SU-DHL-6 (cell line): ENCODE measurements around the gene CADM1.

ENCODE experiments used
- H2AFZ ChIP-seq: fragments of 200-600 bp; sonication (generic); 2 replicates; pipeline ENCODE4 v1.6.1; 2014; ENCODE audit warnings: low read depth, mild to moderate bottlenecking, moderate library complexity, mixed read lengths, antibody characterized with exemption, low read length; ENCODE audit not compliant: severe bottlenecking
- H3F3A ChIP-seq: fragments of 200-600 bp; shearing (Covaris generic); 2 replicates; pipeline ENCODE4 v1.6.0; 2016; ENCODE audit warnings: antibody characterized with exemption, mild to moderate bottlenecking; ENCODE audit not compliant: insufficient read depth
- H3K27ac ChIP-seq: fragments of 200-600 bp; sonication (generic); 2 replicates; pipeline ENCODE4 v1.5.1; 2016; ENCODE audit warnings: low read depth, mild to moderate bottlenecking, low read length, moderate library complexity, mixed read lengths
- H3K27me3 ChIP-seq: fragments of 200-600 bp; sonication (generic), shearing (Covaris generic); 2 replicates; pipeline ENCODE4 v1.6.0; 2014; ENCODE audit warnings: mild to moderate bottlenecking, low read length
- H3K36me3 ChIP-seq: fragments of 200-600 bp; sonication (generic); 2 replicates; pipeline ENCODE4 v1.6.1; 2014; ENCODE audit warnings: mild to moderate bottlenecking, low read length, mixed read lengths
- H3K4me2 ChIP-seq: fragments of 300-600, 200-600 bp; shearing (Covaris generic), sonication (generic); 2 replicates; pipeline ENCODE4 v1.6.0; 2014; ENCODE audit warnings: low read length, low read depth, mild to moderate bottlenecking; ENCODE audit not compliant: poor library complexity, severe bottlenecking
- H3K4me3 ChIP-seq: fragments of 200-600 bp; sonication (generic); 2 replicates; pipeline ENCODE4 v1.5.1; 2014; ENCODE audit warnings: antibody characterized with exemption, low read length, mild to moderate bottlenecking, mixed read lengths; ENCODE audit not compliant: insufficient read depth, poor library complexity, severe bottlenecking
- H3K79me2 ChIP-seq: fragments of 200-600 bp; sonication (generic); 2 replicates; pipeline ENCODE4 v1.6.1; 2014; ENCODE audit warnings: mild to moderate bottlenecking, low read length, moderate library complexity; ENCODE audit not compliant: insufficient read depth
- H3K9ac ChIP-seq: fragments of 200-600 bp; sonication (generic); 2 replicates; pipeline ENCODE4 v1.7.0; 2014; ENCODE audit warnings: mild to moderate bottlenecking, low read length
- H3K9me2 ChIP-seq: fragments of 200-600 bp; sonication (generic); replicated peaks from 2 replicates; pipeline ENCODE4 v1.6.1; 2014; ENCODE audit warnings: low read length; ENCODE audit not compliant: insufficient read depth
- H3K9me3 ChIP-seq: fragments of 200-600 bp; sonication (generic); 2 replicates; pipeline ENCODE4 v1.6.1; 2014; ENCODE audit warnings: low read length, mixed read lengths; ENCODE audit not compliant: insufficient read depth
- H4K20me1 ChIP-seq: fragments of 200-600 bp; sonication (generic); 2 replicates; pipeline ENCODE4 v1.6.1; 2014; ENCODE audit warnings: low read depth, mild to moderate bottlenecking, antibody characterized with exemption, low read length, moderate library complexity, mixed read lengths
- EZH2phosphoT487 ChIP-seq: fragments of 200-600 bp; sonication (generic), shearing (Covaris generic); conservative IDR thresholded peaks from 2 replicates; pipeline ENCODE4 v1.6.1; 2018; ENCODE audit warnings: mild to moderate bottlenecking, antibody characterized with exemption, low read length, moderate library complexity, mixed read lengths
- TF ChIP-seq, protein P1 (sequence below): fragments of 200-600 bp; sonication (generic); IDR thresholded peaks from one replicate; pipeline ENCODE4 v1.5.1; 2017; ENCODE audit warnings: antibody characterized with exemption, mild to moderate bottlenecking, low read length, moderate library complexity; ENCODE audit not compliant: insufficient read depth, poor library complexity, severe bottlenecking

CADM1 gene

DNA sequence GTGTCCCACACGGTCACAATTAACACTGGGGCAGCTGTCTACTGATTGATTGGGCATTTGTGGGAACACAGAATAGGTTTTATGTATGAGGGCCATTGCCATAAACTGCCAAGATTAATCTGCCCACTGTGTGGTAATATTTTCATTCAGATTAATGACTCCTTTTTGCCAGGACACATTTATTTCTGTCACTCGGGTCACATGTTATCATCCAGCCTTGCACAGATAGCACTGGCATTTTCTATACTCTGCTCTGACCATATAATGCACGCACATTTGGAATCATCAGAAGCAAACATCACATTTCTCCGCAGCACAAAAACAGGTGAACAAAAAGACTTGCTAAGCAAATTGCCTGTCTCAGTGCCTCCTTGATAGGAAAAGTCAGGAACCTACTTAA is 138.3 kb downstream of the CADM1 start:
- TF ChIP-seq, protein P1, sequence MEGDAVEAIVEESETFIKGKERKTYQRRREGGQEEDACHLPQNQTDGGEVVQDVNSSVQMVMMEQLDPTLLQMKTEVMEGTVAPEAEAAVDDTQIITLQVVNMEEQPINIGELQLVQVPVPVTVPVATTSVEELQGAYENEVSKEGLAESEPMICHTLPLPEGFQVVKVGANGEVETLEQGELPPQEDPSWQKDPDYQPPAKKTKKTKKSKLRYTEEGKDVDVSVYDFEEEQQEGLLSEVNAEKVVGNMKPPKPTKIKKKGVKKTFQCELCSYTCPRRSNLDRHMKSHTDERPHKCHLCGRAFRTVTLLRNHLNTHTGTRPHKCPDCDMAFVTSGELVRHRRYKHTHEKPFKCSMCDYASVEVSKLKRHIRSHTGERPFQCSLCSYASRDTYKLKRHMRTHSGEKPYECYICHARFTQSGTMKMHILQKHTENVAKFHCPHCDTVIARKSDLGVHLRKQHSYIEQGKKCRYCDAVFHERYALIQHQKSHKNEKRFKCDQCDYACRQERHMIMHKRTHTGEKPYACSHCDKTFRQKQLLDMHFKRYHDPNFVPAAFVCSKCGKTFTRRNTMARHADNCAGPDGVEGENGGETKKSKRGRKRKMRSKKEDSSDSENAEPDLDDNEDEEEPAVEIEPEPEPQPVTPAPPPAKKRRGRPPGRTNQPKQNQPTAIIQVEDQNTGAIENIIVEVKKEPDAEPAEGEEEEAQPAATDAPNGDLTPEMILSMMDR = no peak
- no peak for TF ChIP-seq EZH2phosphoT487
- Histone ChIP-seq H2AFZ (no peak overlapping the region), H3K4me2 (no peak overlapping the region), H3K27me3 (no peaks in the 10 kb centered on the region), H3K4me3 (no peak overlapping the region), H3F3A (no peaks in the 10 kb centered on the region), H3K9ac (no peak overlapping the region), H3K9me3 (no peaks in the 10 kb centered on the region), H3K79me2 (no peaks in the 10 kb centered on the region), H4K20me1 (no peaks in the 10 kb centered on the region), H3K9me2 (no peaks in the 10 kb centered on the region), H3K36me3 (no peaks in the 10 kb centered on the region), H3K27ac (no peak overlapping the region)

DNA sequence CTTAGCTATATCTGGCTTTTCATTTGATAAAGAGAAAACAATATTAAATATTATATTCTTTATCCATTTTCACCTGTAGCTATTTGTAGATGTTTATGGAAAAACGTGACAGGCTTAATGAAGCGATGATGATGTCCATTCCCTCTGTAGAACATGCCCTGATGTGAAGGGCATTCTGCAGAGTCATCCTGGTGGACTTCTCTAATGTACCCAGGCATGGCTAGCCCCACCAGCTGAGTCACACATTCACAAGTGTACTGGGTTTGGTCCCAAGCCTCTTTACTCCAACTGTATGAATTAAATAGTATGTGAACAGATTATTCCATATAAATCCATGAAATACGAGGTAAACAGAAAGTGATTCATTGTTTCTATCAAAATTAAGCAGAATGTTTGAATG is 139.3 kb downstream of the CADM1 start:
- Histone ChIP-seq H3K27ac (no peak overlapping the region), H3K4me2 (no peak overlapping the region), H4K20me1 (no peaks in the 10 kb centered on the region), H3K9me3 (no peaks in the 10 kb centered on the region), H3K4me3 (no peak overlapping the region), H3F3A (no peaks in the 10 kb centered on the region), H3K9me2 (no peaks in the 10 kb centered on the region), H2AFZ (no peak overlapping the region), H3K79me2 (no peaks in the 10 kb centered on the region), H3K36me3 (no peaks in the 10 kb centered on the region), H3K9ac (no peak overlapping the region), H3K27me3 (no peaks in the 10 kb centered on the region)
- TF ChIP-seq EZH2phosphoT487 = no peak

DNA sequence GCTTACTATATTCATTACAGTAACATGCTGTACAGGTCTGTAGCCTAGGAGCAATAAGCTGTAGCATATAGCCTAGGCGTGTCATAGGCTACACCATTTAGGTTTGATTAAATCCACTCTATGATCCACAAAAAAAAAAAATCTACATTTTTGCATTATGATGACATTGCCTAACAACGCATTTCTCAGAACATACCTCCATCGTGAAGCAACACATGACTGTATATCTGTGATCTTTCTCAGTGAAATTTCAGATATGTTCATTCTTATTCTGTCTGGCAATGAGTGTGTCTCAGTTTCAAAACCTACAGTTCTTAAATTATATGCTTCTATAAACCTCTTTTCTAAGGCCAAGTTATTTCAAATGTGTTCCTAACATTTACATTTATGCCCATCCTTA is 140.3 kb downstream of the CADM1 start:
- H3K4me2 ChIP-seq = no peak overlapping the region
- H3K9me3 ChIP-seq = no peaks in the 10 kb centered on the region
- no peak overlapping the region for H2AFZ ChIP-seq
- H3K9me2 ChIP-seq = no peaks in the 10 kb centered on the region
- H4K20me1 ChIP-seq = no peaks in the 10 kb centered on the region
- no peak overlapping the region for H3K27ac ChIP-seq
- no peaks in the 10 kb centered on the region for H3K27me3 ChIP-seq
- no peak overlapping the region for H3K4me3 ChIP-seq
- H3K79me2 ChIP-seq = no peaks in the 10 kb centered on the region
- TF ChIP-seq EZH2phosphoT487 = no peak
- TF ChIP-seq, protein P1 = no peak
- H3F3A ChIP-seq = no peaks in the 10 kb centered on the region
- H3K36me3 ChIP-seq = no peaks in the 10 kb centered on the region
- H3K9ac ChIP-seq = no peak overlapping the region

DNA sequence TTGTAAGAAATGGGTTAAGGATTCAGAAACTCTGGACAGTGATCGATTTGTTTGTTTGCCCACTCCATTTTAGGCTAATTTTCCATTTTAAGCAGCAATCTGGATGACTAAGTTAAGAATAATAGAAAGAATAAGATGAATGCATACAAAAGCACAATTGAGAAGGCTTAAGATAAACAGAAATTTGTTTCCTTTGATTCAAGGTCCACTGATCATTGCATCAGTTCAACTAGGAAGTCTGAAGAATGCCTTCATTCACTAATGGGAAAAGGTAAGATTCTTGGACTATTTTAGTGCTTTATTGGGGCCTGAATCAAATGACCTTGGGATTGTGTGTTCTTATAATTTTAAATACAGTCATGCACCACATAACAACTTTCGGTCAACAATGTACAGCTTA is 140.8 kb downstream of the CADM1 start:
- TF ChIP-seq, protein P1 = no peak
- no peak for TF ChIP-seq EZH2phosphoT487
- no peak overlapping the region for H3K9ac ChIP-seq
- no peaks in the 10 kb centered on the region for H3K9me2 ChIP-seq
- H3K36me3 ChIP-seq = no peaks in the 10 kb centered on the region
- H3K27me3 ChIP-seq = no peaks in the 10 kb centered on the region
- H2AFZ ChIP-seq = no peak overlapping the region
- no peak overlapping the region for H3K27ac ChIP-seq
- no peaks in the 10 kb centered on the region for H4K20me1 ChIP-seq
- H3F3A ChIP-seq = no peaks in the 10 kb centered on the region
- no peaks in the 10 kb centered on the region for H3K79me2 ChIP-seq
- no peak overlapping the region for H3K4me3 ChIP-seq
- no peaks in the 10 kb centered on the region for H3K9me3 ChIP-seq
- H3K4me2 ChIP-seq = no peak overlapping the region
